Central memory CD8-positive, alpha-beta T cell (primary cell): ENCODE results near the gene TBC1D32.
"Not testable (repeated sequence)": the region's sequence is repeated elsewhere in the genome, so short reads cannot be mapped to it uniquely, and the experiment has no call there.

ENCODE experiments used
- ATAC-seq: fragments of 150-1000 bp; cut with Tn5 transposase; replicated peaks from 2 replicates; pipeline ENCODE4 v1.10.0; 2022; ENCODE audit warnings: mild to moderate bottlenecking, moderate FRiP score, moderate number of reproducible peaks; ENCODE audit not compliant: poor library complexity, severe bottlenecking; ENCODE audit errors: extremely low read depth
- DNase-seq, 2 donors: peaks; one replicate each; pipeline ENCODE4 v3.0.0; 2021; ENCODE audit warnings: low spot score in 2 of 2
- H3K27ac Mint-ChIP-seq: one replicate; pipeline ENCODE4 v1.8.0; 2022; ENCODE audit warnings: low read depth, mild to moderate bottlenecking, moderate library complexity, mixed read lengths
- H3K27me3 Mint-ChIP-seq: one replicate; pipeline ENCODE4 v1.8.0; 2022; ENCODE audit warnings: mixed read lengths
- H3K36me3 Mint-ChIP-seq: one replicate; pipeline ENCODE4 v1.8.0; 2022; ENCODE audit warnings: mild to moderate bottlenecking, moderate library complexity, mixed read lengths; ENCODE audit not compliant: insufficient read depth
- H3K4me1 Mint-ChIP-seq: one replicate; pipeline ENCODE4 v1.8.0; 2022; ENCODE audit warnings: mixed read lengths
- H3K4me3 Mint-ChIP-seq: one replicate; pipeline ENCODE4 v1.8.0; 2022; ENCODE audit warnings: mild to moderate bottlenecking, moderate library complexity, mixed read lengths
- H3K9me3 Mint-ChIP-seq: one replicate; pipeline ENCODE4 v1.8.0; 2022; ENCODE audit warnings: mixed read lengths

TBC1D32 gene

DNA sequence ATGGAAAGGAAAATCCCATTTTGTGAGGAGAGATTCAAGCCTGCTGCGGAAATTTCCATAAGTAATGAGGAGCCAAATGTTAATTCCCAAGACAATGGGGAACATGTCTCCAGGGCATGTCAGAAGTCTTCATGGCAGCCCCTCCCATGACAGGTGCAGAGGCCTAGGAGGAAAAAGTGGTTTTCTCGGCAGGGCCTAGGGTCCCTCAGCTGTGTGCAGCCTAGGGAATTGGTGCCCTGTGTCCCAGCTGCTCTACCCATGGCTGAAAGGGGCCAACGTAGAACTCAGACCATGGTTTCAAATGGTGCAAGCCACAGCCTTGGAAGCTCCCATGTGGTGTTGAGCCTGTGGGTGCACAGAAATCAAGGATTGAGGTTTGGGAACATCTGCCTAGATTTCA, 269.9 kb downstream of the TBC1D32 start:
- no peak for DNase-seq
- Mint-ChIP-seq H3K27me3 (no peaks in the 10 kb centered on the region), H3K27ac (no peak overlapping the region), H3K4me1 (no peaks in the 10 kb centered on the region), H3K9me3 (peaks cover 6% of the 10 kb centered on the region), H3K36me3 (no peaks in the 10 kb centered on the region), H3K4me3 (no peak overlapping the region)
- no peak for ATAC-seq

DNA sequence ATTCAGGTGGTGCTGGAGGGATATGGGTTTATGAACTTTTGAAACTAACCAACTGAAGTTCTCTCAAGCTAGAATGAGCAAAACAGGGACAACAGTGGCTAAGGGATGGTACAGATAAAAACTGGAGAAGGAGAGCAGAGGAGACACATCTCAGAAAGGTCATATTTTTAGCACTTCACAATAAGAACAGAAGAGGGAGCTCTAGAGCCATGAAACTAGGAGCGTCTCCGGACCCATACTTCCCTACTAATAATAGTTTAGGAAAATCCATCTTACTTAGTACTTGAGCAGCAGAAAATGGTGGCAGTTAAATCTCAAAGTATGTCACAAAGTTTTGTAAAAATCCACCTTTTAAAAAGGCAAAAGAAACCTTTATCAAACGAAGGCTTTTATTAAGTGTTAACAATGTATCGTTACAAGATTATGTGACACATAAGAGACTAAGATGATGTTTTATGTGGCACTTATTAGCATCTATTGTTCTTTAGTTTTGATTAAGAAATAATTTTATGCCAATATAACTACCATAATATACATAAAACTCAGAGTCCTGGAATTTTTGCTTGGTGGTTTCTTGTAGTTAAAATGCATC, 278.6 kb downstream of the TBC1D32 start:
- ATAC-seq (no peak), DNase-seq (no peak)
- Mint-ChIP-seq H3K4me3 (no peak overlapping the region), H3K9me3 (no peaks in the 10 kb centered on the region), H3K27ac (no peak overlapping the region), H3K4me1 (no peaks in the 10 kb centered on the region), H3K27me3 (no peaks in the 10 kb centered on the region), H3K36me3 (no peaks in the 10 kb centered on the region)

DNA sequence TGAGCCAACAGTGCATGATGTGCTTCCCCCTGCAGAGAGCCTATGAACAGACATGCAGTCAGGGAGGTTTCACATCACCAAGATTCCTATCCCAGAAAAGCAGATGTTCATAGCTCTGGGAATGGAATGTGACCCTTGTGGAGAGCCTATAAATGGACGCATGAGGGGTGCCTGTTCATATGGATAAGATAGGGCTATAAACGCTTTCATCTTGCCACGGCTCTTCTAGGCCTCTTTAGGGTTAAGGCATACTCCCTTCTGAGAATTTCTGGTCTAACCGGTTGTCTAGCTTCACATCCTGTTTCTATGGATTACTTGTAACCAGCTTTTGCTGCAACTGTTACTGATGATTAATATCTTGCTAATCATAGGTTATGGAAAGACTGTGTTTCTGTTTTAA, 285.7 kb downstream of the TBC1D32 start:
- not testable (repeated sequence) for H3K36me3 Mint-ChIP-seq, H3K4me1 Mint-ChIP-seq, H3K27ac Mint-ChIP-seq

DNA sequence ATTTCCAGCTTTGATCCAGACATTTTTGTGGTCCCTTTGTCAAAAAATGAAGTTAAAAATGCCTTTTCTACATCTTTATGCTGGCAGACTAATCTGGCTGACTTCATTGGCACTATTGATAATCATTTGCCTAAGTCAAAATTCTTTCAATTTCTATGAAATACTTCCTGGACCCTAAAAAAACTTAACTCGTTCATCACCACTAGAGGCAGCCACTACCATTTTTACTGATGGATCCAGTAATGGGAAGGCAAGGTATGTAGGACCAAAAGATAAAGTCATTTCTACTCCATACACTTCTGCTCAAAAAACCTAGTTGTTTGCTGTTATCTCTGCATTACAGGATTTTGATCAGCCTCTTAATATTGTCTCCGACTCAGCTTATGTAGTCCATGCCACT, 289.4 kb downstream of the TBC1D32 start:
- not testable (repeated sequence) for ATAC-seq, H3K27ac Mint-ChIP-seq, H3K27me3 Mint-ChIP-seq, H3K4me3 Mint-ChIP-seq, DNase-seq, H3K36me3 Mint-ChIP-seq, H3K9me3 Mint-ChIP-seq, H3K4me1 Mint-ChIP-seq

More for the DNA sequence above, 285.7 kb downstream of the TBC1D32 start:
- H3K9me3 Mint-ChIP-seq, H3K4me3 Mint-ChIP-seq, DNase-seq, ATAC-seq, H3K27me3 Mint-ChIP-seq: not testable (repeated sequence)

DNA sequence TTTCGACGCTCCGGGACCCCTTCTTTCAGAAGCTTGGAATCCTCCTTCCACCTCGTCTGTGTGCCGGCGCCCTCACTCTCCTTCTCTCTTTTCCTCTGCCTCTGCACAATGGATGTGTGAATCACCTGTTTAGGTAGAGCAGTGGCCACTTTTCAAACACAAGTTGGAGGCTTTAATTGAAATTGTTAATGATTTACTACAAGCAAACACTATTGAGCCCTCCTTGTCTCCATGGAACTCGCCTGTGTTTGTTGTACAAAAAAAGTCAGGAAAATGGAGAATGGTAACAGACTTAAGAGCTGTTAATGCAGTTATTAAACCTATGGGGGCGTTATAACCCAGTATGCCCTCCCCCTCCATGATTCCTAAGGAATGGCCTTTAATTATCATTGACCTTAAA, 290.6 kb downstream of the TBC1D32 start:
- not testable (repeated sequence) for ATAC-seq, H3K36me3 Mint-ChIP-seq, H3K9me3 Mint-ChIP-seq, DNase-seq, H3K27ac Mint-ChIP-seq, H3K4me1 Mint-ChIP-seq, H3K4me3 Mint-ChIP-seq, H3K27me3 Mint-ChIP-seq

DNA sequence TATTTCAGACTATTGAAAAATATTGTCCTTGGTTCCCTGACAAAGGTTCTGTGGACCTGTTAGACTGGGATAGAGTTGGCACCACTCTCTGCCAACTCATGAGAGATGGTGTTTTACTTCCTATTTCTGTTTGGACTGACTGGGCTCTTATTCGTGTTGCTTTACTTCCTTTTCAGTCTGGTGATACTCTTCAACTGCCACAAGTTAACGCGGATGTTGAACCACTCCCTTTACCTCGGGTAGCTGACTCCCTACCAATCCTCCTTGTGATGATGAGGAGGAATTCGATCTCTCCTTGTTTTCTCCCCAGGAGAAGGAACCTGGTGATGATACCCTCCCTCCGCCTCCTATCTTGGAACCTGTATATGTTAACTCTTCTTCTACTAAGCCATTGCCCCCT, 291.1 kb downstream of the TBC1D32 start:
- H3K4me1 Mint-ChIP-seq, H3K27ac Mint-ChIP-seq, H3K36me3 Mint-ChIP-seq, H3K4me3 Mint-ChIP-seq, H3K27me3 Mint-ChIP-seq, DNase-seq, ATAC-seq, H3K9me3 Mint-ChIP-seq: not testable (repeated sequence)

DNA sequence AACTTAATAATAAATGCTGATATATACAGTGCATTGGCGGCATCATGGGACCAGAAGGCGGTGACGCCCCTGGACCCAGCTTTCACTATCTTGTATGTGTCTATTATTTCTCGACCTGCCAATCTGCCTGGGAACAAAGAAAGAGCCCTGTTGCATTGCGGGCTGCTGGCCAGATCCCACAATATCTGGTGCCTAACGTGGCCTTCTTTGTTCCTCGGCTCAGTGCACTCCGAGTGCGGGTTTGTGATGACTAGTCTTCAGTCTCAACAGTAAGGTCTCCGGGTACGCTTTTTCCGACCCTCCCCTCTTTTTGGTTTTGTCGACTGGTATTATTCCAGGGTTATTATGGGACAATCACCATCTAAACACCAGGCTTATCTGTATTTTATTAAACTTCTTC, 291.5 kb downstream of the TBC1D32 start:
- DNase-seq, result no peak
- H3K36me3 Mint-ChIP-seq, result peaks cover under 1% of the 10 kb centered on the region
- H3K4me1 Mint-ChIP-seq, result no peaks in the 10 kb centered on the region
- no peak for ATAC-seq
- H3K9me3 Mint-ChIP-seq, result peaks cover 4% of the 10 kb centered on the region
- no peak overlapping the region for H3K27ac Mint-ChIP-seq
- H3K27me3 Mint-ChIP-seq, result no peaks in the 10 kb centered on the region
- no peak overlapping the region for H3K4me3 Mint-ChIP-seq

DNA sequence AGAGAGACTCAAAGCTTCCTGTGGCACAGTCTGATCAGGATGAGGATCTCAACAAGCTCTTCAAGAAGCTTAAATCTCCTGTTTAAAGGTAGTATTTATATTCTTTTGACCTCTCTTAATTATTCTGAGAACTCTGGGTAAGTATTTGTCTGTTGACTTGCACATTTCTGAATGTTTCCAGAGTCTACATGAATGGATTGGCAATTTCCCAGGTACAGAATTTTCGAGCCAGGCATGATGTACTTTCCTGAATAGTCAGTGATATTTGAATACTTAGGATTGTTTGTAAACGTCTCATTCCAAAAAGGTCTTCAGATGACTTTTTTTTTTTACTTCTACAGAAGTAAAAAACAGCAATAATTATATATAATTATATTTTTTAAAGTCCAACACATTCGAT, 293.4 kb downstream of the TBC1D32 start:
- Mint-ChIP-seq H3K9me3 (peaks cover 4% of the 10 kb centered on the region), H3K27me3 (no peaks in the 10 kb centered on the region), H3K36me3 (no peaks in the 10 kb centered on the region), H3K4me3 (no peak overlapping the region), H3K27ac (no peak overlapping the region), H3K4me1 (no peaks in the 10 kb centered on the region)
- no peak for DNase-seq
- no peak for ATAC-seq

DNA sequence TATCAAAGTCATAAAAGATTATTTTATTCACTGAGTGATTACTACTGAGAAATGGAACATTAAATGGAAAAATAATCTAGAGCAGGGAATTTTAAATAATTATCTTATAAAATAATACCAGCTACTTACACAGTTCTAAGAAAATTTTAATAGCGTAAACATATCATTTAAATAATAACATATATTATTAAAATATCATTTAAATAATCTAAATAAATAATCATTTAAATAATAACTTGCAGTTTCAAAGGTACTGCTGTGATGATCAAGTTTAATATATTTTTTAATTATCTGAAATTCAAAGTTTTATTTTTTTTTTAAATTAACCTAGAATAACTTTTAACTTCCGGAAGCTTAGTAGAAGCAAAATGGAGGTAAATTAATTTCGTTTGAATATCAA, 301.2 kb downstream of the TBC1D32 start:
- ATAC-seq (no peak), DNase-seq (no peak)
- no peaks in the 10 kb centered on the region for H3K9me3 Mint-ChIP-seq
- H3K4me3 Mint-ChIP-seq, result no peak overlapping the region
- no peak overlapping the region for H3K27ac Mint-ChIP-seq
- no peaks in the 10 kb centered on the region for H3K36me3 Mint-ChIP-seq
- H3K4me1 Mint-ChIP-seq, result no peaks in the 10 kb centered on the region
- H3K27me3 Mint-ChIP-seq, result no peaks in the 10 kb centered on the region

DNA sequence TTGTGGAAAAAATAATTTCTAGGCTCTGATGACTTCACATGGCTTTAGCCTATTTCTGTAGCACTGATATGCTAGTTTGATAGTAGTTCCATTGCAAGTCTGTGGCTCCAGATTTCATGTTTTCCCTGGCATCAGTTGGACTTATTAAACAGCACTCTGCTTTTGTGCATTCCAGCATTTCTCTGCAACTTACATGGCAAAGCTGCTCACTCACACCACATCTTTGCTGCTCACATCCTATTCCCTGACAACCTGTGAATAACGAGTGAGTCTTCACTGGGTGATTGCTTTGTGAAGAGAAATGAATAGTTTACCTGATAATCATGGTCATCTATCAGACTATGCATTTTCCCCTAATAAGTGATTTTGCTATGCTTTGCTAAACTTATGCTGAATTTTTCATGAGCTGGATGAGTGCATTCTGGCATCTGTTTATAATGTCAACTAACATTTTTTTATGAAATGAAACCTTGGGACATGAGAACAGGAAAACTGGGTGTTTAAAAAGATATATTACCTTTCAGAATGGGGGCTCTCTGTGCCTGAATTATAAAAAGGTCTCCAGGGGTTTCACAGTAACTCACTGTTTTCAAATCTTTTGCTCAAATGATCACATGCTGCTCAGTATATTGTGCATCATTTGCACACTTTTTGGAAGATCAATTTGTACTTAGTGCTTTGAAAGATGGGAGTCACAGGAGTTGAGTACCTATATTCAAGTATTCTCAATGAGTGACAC, 301.8 kb downstream of the TBC1D32 start:
- Mint-ChIP-seq H3K36me3 (no peaks in the 10 kb centered on the region), H3K27me3 (no peaks in the 10 kb centered on the region), H3K4me1 (no peaks in the 10 kb centered on the region), H3K4me3 (no peak overlapping the region), H3K27ac (no peak overlapping the region), H3K9me3 (no peaks in the 10 kb centered on the region)
- DNase-seq, result no peak
- ATAC-seq, result no peak
